HG02588 (cell line): Measurements from ENCODE around the gene FLOT2.
"Not testable (repeated sequence)": the region's sequence is repeated elsewhere in the genome, so short reads cannot be mapped to it uniquely, and the experiment has no call there.

Experiments used
- ATAC-seq: cut with Tn5 transposase; IDR thresholded peaks from one replicate; pipeline ENCODE4 v1.9.1; 2021; ENCODE audit warnings: mild to moderate bottlenecking, moderate library complexity; ENCODE audit not compliant: unreplicated experiment

Gene FLOT2

DNA sequence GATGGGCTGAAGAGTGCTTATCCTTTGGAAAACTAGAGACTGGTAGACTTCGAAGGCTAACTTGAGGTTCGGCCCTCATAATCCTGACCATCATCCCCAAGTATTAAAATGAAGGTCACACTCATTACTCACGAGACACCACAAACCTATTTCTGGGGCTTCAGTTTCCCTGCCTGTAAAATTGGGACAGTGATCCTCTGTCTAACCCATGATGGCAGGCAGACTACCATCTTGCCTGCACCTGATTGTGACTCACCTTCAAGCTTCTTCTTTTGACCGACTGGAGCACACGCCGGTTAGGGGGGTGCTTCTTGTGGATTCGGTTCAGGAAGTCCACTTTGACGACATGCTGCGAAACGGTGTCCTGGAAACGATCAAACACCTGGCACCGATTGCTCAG lies 19.5 kb upstream of the FLOT2 start:
- ATAC-seq = no peak

DNA sequence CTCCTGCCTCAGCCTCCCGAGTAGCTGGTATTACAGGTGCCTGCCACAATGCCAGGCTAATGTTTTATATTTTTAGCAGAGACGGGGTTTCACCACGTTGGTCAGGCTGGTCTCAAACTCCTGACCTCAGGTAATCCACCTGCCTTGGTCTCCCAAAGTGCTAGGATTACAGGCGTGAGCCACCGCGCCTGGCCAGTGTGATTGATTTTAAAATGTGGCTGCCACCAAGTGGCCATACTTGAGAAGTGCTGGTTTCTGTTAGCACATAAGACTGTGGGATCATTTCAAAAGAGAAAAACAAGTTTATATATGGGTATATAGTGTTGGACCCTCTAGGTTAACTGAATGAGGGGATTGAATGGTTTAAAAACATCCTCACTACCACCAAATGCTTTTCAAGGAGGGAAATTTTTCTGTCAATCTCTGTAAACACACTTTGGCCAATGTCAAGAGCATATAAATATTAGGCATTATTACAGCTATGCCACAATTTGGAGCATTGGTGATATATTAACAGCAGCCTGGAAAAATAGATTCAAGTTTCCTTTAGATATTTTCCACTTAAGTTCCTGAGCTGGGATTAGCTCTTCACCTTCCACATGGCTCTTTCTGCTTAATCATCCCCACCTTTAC lies 18.9 kb upstream of the FLOT2 start:
- ATAC-seq = no peak

DNA sequence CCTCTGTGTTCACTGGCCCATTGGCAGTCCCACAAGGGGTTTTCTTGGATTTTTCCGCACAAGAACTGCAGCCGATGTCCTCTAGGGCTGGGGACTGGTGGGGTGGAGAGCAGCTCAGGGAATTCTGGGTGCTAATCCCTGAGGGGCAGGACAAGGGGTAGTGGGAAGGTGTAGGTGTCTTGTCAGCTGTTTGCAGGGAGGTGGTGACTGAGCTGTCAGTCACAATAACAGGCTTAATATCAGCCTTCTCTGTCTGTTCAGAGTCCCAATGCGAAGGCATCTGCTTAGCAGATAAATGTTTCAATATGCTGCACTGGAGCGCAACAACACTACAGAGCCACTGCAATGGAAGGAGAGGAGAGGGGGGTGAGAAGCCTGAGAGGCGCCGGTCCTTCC lies 15.4 kb upstream of the FLOT2 start:
- ATAC-seq = no peak

DNA sequence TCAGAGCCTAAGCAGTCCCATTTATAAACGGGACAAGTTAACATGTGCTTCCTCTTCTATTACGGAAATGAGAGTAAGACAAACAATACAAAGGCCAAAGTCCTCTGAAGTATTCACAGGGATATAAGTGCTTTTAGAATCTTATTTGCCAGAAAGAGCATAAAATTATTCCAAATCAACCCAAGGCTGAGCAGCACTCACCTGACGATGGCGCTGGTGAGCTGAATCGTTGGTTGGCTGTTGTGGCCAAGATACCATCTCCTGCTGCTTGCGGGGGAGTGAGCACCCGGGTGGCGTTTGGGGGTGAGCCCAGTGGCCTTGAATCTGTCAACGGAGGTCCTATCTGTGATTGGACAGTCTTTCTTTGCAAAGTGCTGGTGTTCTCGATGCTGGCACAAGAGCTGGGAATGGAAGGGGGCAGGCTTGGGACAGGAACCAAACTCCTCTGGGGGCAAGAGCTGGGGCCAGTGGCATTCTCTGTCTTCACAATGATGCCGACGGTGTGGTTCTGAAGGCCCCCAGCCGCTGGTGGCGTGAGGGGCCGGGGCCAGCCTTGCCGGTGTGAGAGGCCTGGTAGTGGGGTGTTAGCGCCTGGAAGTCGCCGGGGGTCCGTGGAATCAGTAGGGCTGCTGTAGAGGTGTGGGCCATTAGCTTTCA lies 14.9 kb upstream of the FLOT2 start:
- no peak for ATAC-seq

DNA sequence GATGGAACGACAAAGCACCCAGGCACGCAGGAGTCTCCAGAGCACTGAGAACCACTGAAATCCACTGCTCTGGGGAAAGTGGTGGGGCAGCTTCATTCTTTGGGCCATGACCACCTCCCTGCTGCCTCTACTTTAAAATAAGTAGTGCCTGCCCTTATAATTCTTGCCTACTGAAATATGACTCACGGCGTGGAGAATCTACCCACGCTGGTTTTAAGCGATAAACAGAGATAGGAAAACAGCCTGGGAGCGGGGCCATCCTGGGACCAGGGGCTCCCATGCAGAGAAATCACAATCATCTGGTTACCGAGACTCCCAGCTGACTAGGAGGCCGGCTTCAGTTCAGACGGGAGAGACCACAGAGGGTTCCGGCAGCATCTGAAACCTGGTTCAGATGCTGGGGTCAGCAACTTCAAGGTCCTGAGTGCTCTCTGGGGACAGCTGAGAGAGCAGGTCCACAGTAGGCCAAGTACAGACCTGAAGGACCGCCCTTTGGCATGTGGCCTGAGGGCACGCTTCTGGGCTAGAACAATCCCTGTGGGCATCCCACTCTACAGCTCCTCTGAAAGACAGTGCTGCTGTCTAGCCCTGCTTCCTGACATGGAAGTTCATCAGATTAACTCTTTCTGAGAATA lies 14.0 kb upstream of the FLOT2 start:
- ATAC-seq = no peak

DNA sequence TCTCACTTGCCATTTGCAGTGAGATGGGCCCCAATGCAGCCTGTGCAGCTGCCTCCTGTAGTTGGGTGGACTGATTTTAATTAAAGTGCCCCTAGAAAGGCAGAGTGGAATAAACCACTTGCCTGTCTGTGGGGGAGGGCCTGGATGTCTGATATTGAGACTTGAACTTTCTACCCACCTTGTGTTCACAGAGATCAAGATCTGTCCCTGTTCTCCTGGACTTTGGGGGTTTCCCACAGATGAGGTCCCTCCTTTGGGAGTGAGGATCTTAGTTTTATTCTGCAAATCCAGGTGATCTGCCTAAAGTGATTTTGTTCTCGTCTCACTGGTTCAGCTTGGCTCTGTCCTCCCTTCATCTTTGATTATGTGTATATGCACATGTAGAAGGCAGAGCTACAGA lies 13.0 kb upstream of the FLOT2 start:
- ATAC-seq = no peak

DNA sequence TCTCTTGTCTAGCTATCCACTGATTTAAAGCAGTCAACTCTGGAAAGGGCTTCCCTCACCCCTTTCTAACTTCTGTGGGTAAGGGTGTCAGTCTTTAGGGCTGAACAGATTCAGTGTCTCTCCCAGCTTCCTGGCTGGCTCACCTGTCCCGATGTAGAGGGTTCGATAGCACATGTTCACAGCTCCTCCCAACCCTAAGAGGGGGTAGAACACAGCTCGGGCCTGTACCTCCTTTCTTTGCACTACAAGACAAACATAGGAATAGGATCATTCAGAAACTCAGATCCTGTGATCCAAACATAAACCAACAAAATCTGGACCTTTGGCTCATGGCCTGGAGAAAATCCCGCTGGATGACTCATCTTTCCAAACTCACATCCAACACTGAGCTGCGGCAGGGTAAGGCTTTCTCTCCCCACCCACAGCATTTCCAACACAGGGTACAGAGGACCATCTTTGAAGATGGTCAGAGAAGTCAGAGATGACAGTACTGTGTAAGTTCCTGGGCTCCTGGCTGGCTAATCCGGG lies 11.2 kb upstream of the FLOT2 start:
- no peak for ATAC-seq

DNA sequence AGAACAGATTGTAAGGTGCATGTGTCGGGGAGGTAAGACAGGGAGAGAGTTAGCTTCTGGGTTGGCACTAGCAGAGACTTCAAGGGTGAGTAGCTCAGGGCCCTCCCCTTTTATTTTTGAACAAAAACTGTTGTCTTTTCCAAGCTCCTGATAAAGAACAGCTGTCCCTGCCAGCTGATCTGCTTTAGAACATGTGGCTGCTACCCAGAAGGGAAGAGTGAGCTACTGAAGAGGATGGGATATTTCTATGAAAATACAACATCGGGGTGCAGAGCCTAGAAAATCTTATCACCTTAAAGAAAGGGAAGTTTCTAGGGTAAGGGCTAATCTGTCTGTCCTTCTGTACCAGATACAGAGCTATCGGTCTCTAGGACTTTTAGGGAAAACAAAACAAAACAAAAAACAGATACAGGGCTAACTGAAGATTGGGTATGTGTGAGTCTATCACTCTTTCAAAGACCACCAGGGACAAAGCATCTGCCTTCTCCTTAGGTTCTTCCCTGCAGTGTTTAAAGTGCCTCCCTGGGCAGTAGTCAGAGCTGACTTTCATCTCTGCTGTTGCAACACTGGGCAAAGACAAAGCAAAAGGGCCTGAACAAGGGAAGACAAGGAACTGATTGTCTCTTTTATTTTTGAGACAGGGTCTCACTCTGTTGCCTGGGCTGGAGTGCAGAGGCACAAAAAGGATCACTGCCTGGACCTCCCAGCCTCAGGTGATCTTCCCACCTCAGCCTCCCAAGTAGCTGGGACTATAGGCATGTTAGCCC lies 10.4 kb upstream of the FLOT2 start:
- ATAC-seq = no peak

DNA sequence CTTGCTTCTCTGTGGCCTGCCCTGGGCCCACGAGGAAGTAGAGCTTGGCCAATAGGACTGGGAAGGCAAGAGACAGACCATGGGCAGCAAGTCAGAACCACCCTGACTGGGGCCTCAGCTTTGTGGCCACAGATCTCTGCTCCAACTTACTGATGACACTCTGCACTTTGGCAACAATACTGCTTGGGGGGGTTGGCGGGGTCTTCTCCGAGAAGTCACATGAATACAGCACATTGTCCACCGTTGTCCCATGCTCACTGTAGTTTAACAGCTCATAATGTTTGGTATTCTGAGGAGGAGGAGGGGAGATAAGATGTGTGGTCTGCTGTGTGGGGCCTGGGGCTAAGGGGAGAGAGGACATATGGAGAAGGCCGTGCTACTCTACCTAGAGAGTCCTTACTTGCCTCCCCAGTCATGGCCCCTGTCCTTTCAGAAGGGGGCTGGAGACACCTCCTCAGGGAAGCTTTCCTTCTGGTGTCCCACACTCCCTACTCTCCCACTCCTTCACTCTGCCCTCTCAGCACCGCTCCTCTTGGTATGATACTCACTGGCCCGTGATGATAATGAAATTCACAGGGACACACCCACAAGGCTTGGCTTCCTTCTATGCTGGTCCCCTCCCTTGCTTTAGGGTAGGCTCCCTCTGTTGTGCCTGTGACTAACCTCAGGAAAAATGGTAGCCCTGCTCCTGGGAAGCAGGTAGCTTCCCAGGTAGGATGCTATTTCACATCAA lies 9.3 kb upstream of the FLOT2 start:
- no peak for ATAC-seq

DNA sequence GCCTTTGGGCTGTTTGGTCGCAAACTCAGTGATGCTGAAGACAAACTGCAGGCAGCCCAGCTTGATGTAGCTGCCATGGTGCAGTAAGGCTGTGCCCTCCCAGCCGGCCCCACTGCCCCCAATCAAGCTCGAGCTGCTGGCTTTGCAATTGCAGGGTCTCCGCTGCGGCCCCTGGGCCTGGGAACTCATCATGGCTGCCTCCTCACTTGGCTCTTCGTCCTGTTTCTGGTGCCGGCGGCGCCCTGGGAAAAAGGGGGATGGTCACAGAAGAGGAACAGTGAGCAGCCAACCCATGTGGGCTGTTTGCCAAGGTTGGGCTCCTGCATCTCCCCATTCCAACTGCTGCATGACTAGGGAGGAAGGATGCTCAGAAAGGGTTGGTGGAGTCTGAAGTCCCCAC lies 8.7 kb upstream of the FLOT2 start:
- ATAC-seq = no peak

DNA sequence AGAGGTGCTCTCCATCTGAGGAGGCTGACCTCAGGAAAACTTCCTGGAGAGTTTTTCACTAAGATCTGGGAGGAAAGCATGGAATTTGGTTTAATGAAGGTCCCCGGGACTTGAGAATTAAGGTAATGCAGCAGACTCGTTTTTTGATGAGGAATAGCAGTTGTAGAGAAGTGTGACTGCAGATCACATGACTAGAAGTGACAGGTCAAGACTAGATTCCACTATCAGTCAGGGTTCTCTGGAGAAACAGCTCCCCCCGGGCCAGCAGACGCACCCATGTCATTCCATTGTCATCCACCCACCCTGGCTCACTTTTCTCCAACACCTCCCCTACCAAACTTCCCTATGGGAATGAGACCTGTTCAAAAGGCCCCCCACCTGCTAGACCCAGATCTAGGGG lies 7.3 kb upstream of the FLOT2 start:
- ATAC-seq = no peak

DNA sequence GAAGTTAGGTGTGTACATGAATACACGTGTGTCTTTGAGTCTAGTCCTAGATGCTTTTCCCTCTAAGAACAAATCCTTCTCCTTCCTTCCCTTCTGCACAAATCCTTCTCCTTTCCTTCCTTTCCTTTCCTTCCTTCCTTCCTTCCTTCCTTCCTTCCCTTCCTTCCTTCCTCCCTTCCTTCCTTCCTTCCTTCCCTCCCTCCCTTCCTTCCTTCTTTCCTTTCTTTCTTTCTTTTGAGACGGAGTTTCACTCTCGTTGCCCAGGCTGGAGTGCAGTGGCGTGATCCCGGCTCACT lies 6.0 kb upstream of the FLOT2 start:
- ATAC-seq = not testable (repeated sequence)

DNA sequence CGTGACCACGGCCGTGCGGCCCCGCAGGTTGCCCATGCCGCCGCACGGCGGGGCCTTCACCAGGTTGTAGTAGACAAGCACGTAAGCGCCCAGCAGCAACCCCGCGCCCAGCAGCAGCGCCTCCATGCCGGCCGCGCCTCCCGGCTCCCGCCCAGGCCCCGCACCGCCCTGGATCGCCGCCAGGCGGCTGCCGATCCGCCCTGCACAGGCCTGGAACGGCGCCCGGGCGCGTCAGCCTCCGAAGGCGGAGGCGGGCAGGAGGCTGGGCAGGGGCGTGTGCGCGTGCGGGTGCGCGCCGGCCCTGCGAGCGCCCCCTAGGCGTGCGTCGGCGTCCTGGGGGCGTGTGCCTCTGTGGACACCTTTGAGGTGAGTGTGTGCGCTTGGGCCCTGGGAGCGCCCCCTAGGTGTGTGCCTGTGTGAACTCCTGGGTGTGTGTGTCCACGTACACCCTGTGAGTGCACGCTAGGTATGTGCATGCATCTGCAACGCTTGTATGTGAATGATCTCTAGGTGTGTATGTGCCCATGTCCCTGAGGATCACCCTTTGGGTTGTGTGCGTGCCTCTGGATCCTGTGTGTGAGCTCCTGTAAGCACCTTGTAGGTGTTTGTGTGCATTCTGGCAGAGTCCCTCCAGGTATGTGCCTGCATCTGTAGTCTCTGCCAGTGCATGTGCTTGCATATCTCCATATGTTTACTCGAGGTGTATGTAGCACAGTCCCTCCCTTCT lies 5.4 kb upstream of the FLOT2 start, which contains the start of gene DHRS13:
Gene DHRS13, minus strand, starts transcription at position 261 of the 727 bp plus-strand sequence. Its CDS starts 135 bp downstream, at position 126.
- ATAC-seq = peak; percentile 73

DNA sequence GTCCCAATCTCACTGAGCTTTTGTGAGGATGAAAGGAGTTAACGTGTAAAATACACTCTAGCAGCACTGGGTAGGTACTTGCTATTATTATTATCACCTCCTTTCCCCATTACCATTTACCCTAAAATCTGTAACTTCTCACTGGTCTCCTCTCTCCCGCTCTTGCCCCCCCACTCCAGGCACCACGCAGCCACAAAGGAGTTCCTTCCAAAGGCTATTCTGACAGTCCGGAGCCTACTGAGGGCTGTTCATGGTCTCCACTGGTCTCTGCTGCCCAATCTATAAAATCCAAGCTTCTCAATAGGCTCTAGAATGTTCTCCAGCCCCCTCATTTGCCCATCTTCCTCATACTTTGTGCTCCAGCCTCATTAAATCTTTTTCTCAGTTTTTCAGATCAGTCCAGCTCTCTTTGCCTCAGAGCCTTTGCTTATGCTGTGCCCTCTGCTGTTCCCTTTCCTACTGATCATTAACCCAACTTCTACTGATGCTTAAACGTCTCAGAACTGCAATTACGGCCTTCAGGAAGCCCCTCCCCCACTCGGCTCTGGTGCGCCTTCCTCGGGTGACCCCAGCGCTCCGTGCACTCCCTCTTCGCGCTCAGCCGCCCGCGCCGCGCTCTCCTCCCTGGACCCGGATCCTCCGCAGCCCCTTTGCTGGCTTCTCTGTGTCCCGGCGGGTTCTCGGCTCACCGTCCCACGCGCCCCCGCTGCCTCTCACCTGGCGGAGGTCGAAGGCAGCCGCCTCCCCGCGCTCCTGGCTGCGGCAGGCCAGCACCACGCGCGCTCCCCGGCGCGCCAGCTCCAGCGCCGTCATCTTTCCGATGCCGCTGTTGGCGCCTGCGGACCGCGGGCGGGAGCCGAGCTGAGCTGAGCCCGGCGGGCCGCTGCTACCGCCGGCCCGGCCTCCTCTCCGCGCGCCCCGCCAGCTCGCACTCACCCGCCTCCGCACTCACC lies 4.6 kb upstream of the FLOT2 start:
- ATAC-seq = peak; percentile 39

DNA sequence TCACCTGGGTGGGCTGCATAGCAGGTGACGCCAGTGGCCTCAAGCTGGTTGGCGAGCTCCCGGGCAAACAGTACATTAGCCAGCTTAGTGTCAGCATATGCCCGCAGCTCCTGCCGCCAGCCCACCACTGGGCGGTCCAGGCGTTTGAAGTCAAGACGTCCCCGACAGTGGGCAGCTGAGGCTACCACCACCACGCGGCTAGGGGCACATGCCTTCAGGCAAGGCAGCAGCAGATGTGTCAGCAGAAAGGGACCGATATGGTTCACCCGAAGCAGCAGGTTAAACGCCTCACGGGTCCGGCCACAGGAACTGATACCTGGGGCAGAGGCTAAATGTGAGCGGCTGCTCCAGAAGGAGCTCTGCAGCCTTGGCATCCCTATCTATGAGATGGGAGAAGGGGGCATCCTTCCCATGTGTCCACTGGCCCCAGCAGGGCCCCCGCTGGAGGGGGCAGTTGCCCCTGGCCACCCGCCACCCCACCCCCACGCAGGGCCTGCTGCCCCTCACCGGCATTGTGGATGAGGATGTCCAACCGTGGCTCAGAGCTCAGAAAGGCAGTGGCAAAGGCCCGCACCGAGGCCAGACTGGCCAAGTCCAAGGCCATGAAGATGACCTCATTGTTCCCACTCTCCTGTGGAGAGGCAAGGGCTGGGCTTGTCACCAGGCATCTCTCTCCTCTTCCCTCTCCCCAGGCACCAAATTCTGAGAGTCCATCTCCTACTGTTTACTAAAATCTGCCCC lies 3.6 kb upstream of the FLOT2 start:
- ATAC-seq = no peak

DNA sequence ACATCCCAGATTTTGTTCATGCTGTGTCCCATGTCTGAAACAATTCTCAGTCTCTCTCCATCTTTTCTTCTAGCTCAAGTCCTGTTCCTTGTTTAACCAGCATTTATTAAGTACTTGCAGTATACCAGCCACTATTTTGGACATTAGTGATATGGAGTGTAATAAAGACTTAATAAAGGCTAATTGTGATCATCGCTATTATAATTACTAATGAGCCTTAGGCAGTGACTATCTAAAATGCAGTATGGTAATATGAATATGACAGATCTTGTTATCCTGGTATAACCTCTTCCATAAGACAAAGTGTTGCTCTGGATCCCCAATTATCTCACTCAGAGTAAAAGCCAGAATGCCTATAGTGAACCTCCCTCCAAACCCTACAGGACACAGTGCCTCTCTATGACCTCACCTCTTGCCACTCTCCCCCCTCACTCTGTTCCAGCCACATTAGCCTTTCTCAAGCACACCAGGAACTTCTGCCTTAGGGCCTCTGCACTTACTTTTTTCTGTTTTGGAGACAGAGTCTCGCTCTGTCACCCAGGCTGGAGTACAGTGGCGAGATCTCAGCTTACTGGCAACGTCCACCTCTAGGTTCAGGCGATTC lies 1.8 kb upstream of the FLOT2 start:
- no peak for ATAC-seq

DNA sequence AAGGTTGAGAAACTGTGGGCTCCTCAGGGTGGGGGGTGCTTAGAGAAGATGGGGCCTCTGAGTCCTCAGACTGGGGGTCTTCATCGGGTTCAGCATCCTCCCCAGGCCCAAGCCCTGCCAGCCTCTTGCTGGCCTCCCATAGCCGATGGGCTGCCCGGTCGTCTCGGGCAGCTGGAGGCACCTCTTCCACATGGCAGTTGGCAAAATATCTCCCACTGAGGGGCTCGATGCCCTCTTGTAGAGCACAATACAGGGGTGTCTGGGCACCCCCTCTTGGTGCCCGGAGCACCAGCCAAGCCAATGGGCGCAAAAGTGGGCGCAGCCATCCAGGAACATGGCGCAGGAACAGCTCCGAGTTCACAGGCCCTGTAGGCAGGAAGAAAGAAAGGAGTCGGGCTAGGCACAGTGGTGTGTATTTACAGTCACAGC lies 1.0 kb upstream of the FLOT2 start:
- ATAC-seq = no peak
